OCI-LY1 (cell line): ENCODE data around the gene RHOB.

ENCODE experiments used
- H2AFZ ChIP-seq: fragments of 200-600 bp; sonication (generic), shearing (Covaris generic); 2 replicates; pipeline ENCODE4 v1.6.0; 2014; ENCODE audit warnings: antibody characterized with exemption, mild to moderate bottlenecking, low read length
- H3F3A ChIP-seq: fragments of 200-600 bp; sonication (generic), shearing (Covaris generic); 2 replicates; pipeline ENCODE4 v1.6.0; 2014; ENCODE audit warnings: mild to moderate bottlenecking, antibody characterized with exemption, low read length, moderate library complexity; ENCODE audit not compliant: insufficient read depth
- H3K27ac ChIP-seq: fragments of 200-600 bp; sonication (generic); 2 replicates; pipeline ENCODE4 v1.5.1; 2014; ENCODE audit warnings: low read length, mixed run types, mild to moderate bottlenecking, low read depth; ENCODE audit not compliant: poor library complexity, severe bottlenecking
- H3K27me3 ChIP-seq: fragments of 200-600 bp; sonication (generic); 2 replicates; pipeline ENCODE4 v1.6.0; 2014; ENCODE audit warnings: antibody characterized with exemption, mild to moderate bottlenecking, low read length, moderate library complexity; ENCODE audit not compliant: insufficient read depth
- H3K36me3 ChIP-seq: fragments of 200-600 bp; sonication (generic); 2 replicates; pipeline ENCODE4 v1.6.1; 2014; ENCODE audit warnings: mild to moderate bottlenecking, antibody characterized with exemption, low read length, moderate library complexity, mixed read lengths; ENCODE audit not compliant: insufficient read depth
- H3K4me1 ChIP-seq: fragments of 200-600 bp; sonication (generic); 2 replicates; pipeline ENCODE4 v1.5.1; 2014; ENCODE audit warnings: mild to moderate bottlenecking, low read length, moderate library complexity; ENCODE audit not compliant: insufficient read depth, severe bottlenecking
- H3K4me2 ChIP-seq: fragments of 200-600 bp; sonication (generic), shearing (Covaris generic); 2 replicates; pipeline ENCODE4 v1.6.1; 2014; ENCODE audit warnings: low read length
- H3K4me3 ChIP-seq: fragments of 200-600 bp; sonication (generic); 2 replicates; pipeline ENCODE4 v1.5.1; 2014; ENCODE audit warnings: low read length, low read depth, mild to moderate bottlenecking, mixed read lengths; ENCODE audit not compliant: poor library complexity, severe bottlenecking
- H3K79me2 ChIP-seq: fragments of 200-600 bp; shearing (Covaris generic); 2 replicates; pipeline ENCODE4 v1.6.1; 2016; ENCODE audit warnings: mixed run types, low read length, mixed read lengths; ENCODE audit not compliant: insufficient read depth
- H3K9ac ChIP-seq: fragments of 200-600 bp; sonication (generic), shearing (Covaris generic); 2 replicates; pipeline ENCODE4 v1.6.1; 2014; ENCODE audit warnings: mild to moderate bottlenecking, low read length, mixed read lengths
- H3K9me2 ChIP-seq: fragments of 200-600 bp; sonication (generic), shearing (Covaris generic); 2 replicates; pipeline ENCODE4 v1.6.1; 2014; ENCODE audit warnings: low read depth, mild to moderate bottlenecking, low read length, mixed read lengths
- H3K9me3 ChIP-seq: fragments of 200-600 bp; shearing (Covaris generic); 2 replicates; pipeline ENCODE4 v1.6.1; 2014; ENCODE audit warnings: low read length, mixed read lengths
- H4K20me1 ChIP-seq: fragments of 200-600 bp; sonication (generic), shearing (Covaris generic); 2 replicates; pipeline ENCODE4 v1.6.0; 2016; ENCODE audit warnings: mild to moderate bottlenecking, low read length; ENCODE audit not compliant: insufficient read depth
- EZH2 ChIP-seq: fragments of 200-600 bp; sonication (generic), shearing (Covaris generic); IDR thresholded peaks from 2 replicates; pipeline ENCODE4 v1.8.0; 2017; ENCODE audit warnings: borderline replicate concordance, mixed run types, mild to moderate bottlenecking, antibody characterized with exemption, low read length, moderate library complexity, mixed read lengths
- TF ChIP-seq, protein P1 (sequence below): fragments of 200-600 bp; sonication (generic), shearing (Covaris generic); IDR thresholded peaks from 2 replicates; pipeline ENCODE4 v1.5.1; 2017; ENCODE audit warnings: mild to moderate bottlenecking, antibody characterized with exemption, low read length, moderate library complexity, mixed read lengths

RHOB gene

DNA sequence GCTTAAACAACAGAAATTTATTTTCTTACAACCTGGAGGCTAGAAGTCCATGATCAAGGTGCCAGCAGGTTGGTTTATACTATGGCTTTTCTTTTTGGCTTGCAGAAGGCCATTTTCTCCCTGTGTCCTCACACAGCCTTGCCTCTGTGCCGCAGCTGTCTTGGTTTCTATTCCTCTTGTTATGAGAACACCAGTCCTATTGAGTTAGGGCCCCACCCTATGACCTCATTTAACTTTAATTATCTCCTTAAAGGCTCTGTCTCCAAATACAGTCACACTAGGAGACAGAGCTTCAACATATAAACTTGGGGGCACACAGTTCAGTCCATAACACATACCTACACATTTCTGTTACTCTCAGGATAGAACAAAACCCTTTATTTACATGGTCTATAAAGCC, 17.3 kb upstream of the RHOB start:
- Histone ChIP-seq H3K9me2 (no peaks in the 10 kb centered on the region), H3K27ac (no peak overlapping the region), H4K20me1 (no peaks in the 10 kb centered on the region), H3K4me3 (no peak overlapping the region), H3K4me2 (no peak overlapping the region), H3K4me1 (peaks cover 10% of the 10 kb centered on the region), H3K36me3 (no peaks in the 10 kb centered on the region), H3K79me2 (no peaks in the 10 kb centered on the region), H3F3A (no peaks in the 10 kb centered on the region), H2AFZ (no peak overlapping the region), H3K9ac (no peak overlapping the region), H3K27me3 (0 out of 2 replicates have a peak, but pooled peaks cover 3% of the 10 kb centered on the region), H3K9me3 (no peaks in the 10 kb centered on the region)
- TF ChIP-seq, protein P1, sequence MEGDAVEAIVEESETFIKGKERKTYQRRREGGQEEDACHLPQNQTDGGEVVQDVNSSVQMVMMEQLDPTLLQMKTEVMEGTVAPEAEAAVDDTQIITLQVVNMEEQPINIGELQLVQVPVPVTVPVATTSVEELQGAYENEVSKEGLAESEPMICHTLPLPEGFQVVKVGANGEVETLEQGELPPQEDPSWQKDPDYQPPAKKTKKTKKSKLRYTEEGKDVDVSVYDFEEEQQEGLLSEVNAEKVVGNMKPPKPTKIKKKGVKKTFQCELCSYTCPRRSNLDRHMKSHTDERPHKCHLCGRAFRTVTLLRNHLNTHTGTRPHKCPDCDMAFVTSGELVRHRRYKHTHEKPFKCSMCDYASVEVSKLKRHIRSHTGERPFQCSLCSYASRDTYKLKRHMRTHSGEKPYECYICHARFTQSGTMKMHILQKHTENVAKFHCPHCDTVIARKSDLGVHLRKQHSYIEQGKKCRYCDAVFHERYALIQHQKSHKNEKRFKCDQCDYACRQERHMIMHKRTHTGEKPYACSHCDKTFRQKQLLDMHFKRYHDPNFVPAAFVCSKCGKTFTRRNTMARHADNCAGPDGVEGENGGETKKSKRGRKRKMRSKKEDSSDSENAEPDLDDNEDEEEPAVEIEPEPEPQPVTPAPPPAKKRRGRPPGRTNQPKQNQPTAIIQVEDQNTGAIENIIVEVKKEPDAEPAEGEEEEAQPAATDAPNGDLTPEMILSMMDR, result no peak
- no peak for TF ChIP-seq EZH2

GRCh38 chr2:20430035-20430434, 16.8 kb upstream of the RHOB start:
- H3K4me1 ChIP-seq, result peaks cover 4% of the 10 kb centered on the region
- H3K9ac ChIP-seq, result no peak overlapping the region
- H3K27me3 ChIP-seq, result 0 out of 2 replicates have a peak, but pooled peaks cover 3% of the 10 kb centered on the region
- no peak overlapping the region for H3K27ac ChIP-seq
- no peaks in the 10 kb centered on the region for H3F3A ChIP-seq
- H3K36me3 ChIP-seq, result no peaks in the 10 kb centered on the region
- no peak overlapping the region for H2AFZ ChIP-seq
- TF ChIP-seq, protein P1, result no peak
- TF ChIP-seq EZH2, result no peak
- no peak overlapping the region for H3K4me2 ChIP-seq
- H4K20me1 ChIP-seq, result no peaks in the 10 kb centered on the region
- no peaks in the 10 kb centered on the region for H3K9me3 ChIP-seq
- H3K79me2 ChIP-seq, result no peaks in the 10 kb centered on the region
- no peaks in the 10 kb centered on the region for H3K9me2 ChIP-seq
- H3K4me3 ChIP-seq, result no peak overlapping the region

DNA sequence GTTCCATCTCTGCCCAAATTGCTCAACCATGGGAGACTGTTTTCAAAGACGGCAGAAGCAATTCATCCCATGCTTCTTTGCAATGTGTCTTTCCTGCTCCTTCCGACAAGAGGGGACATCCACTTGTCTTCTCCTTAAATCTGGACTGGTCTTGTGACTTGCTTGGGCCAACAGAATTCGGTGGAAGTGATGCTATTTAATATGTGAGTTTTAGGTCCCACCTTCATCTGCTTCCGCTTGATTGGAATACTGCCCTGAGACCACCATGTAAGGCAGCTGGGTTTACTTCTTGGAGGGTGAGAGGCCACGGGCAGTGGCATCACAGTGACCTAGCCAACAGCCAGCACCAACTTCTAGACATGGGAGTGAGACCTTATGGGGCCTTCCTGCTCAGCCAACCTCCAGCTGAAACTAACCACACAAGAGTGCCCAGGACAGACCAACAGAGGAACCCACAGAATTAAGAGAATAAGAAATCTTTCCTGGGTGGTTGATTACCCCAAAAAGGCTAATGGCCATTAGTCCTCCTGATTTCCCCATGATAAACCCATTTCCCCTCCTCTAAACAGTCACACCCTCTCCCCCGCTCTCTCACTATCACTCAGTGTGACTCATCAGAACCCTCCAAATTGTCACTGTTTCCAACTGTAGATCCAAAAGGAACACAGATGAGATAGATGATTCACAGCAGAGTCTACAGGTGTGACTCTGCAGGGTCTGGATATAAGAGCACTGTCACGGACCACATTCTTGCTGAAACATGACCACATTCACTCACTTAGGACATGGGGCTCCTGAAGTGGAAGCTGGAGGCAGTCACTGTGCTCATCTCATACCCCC, 16.2 kb upstream of the RHOB start:
- Histone ChIP-seq H3K9me2 (no peaks in the 10 kb centered on the region), H3K27ac (no peak overlapping the region), H4K20me1 (no peaks in the 10 kb centered on the region), H2AFZ (no peak overlapping the region), H3K9me3 (no peaks in the 10 kb centered on the region), H3K4me3 (no peak overlapping the region), H3K79me2 (no peaks in the 10 kb centered on the region), H3F3A (no peaks in the 10 kb centered on the region), H3K4me2 (no peak overlapping the region), H3K9ac (no peak overlapping the region), H3K4me1 (no peaks in the 10 kb centered on the region), H3K27me3 (0 out of 2 replicates have a peak, but pooled peaks cover 3% of the 10 kb centered on the region), H3K36me3 (no peaks in the 10 kb centered on the region)
- no peak for TF ChIP-seq EZH2
- TF ChIP-seq, protein P1, result no peak
